Stimulated activated CD8-positive, alpha-beta memory T cell treated with anti-CD3 and anti-CD28 coated beads, Interleukin-4, amount 100 ng/mL, for 24 hours (primary cell): ENCODE results near the gene SQSTM1.
"Not testable (repeated sequence)": the region's sequence is repeated elsewhere in the genome, so short reads cannot be mapped to it uniquely, and the experiment has no call there.

ENCODE experiments used
- DNase-seq: peaks from one replicate; pipeline ENCODE4 v3.0.0-alpha.2; 2020; ENCODE audit warnings: low read depth

SQSTM1 gene

DNA sequence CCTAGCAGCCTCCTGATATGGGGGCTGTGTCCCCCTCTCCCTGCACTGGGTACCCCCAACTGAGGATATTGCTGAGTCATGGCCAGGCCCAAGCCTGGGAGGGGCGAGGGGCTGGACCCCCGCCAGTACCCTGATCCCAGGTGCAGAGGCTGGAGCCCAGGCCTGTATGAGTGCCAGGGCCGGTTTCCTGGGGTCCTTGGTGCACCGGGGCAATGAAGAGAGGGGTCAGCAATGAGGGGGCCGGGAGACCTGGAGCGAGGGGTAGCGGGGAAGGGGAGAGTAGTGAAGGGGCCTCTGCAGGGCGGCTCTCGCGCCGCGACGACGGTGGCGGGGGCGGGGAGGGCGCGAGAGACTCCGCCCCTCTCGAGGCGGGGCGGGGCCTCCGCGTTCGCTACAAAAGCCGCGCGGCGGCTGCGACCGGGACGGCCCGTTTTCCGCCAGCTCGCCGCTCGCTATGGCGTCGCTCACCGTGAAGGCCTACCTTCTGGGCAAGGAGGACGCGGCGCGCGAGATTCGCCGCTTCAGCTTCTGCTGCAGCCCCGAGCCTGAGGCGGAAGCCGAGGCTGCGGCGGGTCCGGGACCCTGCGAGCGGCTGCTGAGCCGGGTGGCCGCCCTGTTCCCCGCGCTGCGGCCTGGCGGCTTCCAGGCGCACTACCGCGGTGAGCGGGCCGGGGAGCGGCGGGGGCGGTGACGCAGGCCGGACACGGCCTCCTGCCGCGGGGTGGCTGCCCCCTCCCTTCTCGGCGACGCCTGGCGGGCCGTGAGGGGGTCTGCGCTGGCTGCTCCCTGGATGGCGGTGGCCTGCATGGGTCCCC is at the start of gene SQSTM1:
TSS of gene SQSTM1 (plus strand) at position 423 of the 815 bp plus-strand sequence. CDS start at position 455, 32 bp downstream.
- peak; percentile 74 for DNase-seq

DNA sequence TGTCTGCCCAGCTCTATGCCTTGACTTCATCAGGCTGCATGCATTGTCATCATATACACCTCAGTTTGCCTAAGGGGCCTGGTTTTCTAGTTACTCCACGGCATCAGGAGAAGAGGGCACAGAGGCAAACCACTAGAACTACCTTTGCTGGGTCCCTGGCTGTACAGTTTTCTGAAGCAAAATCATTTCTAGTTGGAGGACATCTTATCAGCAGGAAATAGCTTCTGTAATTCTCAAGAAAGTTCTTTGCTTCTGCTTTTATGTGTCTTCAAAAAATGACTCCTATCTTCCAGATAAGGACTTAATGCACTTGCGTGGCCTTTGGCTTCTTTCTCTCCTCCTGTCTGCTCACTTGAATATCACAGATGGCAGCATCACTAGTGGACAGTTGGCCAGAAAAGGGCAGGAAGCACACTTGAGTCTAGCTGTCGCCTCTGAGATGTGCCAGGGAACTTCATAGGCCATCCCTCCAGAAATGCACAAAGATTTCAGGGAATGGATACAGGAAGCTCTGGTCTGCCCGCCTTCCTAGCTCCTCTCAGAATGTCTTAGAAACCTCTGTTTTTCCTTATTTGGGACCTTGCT is 49.3 kb upstream of the SQSTM1 start:
- DNase-seq = no peak

DNA sequence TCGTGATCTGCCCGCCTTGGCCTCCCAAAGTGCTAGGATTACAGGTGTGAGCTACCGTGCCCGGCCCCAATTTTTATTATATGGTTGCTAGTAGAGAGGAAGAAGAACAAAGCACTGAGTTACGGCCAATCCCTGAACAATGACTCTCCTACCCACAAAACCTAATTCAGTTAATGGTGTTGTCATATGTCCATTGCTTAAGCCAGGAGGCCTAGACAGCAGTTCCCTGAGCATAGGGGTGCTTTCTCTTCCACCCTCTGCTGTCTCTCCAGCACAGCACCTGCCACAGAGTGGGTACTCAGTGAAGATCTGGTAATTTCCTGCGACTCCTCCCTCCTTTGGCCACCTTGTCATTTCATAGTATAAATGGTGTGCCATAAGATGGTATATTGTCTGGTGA is 48.4 kb upstream of the SQSTM1 start:
- DNase-seq = no peak

- DNase-seq = no peak
Measured at GRCh38 chr5:179773686-179774040, 47.0 kb upstream of the SQSTM1 start.

- no peak for DNase-seq
Measured at GRCh38 chr5:179774442-179774841, 46.3 kb upstream of the SQSTM1 start.

DNA sequence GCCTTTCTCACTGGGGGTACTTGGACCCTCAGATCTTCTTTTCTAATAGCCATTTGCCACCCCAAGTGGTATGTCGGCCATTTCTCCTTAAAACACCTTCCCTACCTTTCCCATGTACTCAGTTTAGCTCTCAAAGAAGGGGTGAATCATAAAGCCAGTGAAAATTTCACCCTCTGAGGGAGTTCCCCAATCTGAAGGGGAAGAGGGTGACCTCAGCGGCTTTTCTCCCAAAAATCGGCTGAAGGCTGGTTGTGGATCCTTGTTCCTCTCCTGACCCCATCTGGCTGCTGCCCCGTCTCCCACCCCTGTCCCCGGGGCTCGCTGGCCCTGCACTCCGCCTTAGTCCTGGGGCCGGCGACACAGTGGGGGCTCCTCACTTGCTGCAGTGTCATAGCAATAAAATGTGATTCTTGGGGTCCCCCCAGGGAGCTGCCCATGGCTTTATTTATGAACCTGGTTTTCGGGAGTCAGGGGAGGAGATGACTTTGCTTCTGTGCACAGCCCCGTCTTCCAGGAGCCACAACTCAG is 44.2 kb upstream of the SQSTM1 start:
- DNase-seq = no peak

- DNase-seq = no peak
Measured at GRCh38 chr5:179777456-179777855, 43.2 kb upstream of the SQSTM1 start.

- no peak for DNase-seq
Measured at GRCh38 chr5:179777909-179778308, 42.8 kb upstream of the SQSTM1 start.

GRCh38 chr5:179778591-179778990 is 42.1 kb upstream of the SQSTM1 start:
- DNase-seq = no peak

DNA sequence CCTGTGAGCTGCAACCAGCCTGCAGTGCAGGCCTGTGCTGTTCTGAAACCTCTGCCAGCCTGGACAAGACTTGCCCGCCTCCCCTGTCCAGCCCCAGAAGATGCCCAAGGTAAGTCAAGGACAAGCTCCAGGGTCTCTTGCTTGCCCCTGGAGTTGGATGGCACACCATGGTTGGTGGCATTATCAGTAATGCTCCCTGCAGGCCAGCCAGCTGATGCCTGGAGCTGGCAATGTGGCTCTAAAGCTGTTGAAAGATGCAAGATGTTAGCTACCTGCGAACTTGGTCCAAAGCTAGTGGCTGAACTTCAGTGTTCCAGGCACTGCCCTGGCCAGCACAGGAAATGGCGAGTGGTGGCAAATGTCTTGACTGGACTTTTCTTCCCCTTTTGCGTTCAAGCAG is 40.9 kb upstream of the SQSTM1 start:
- no peak for DNase-seq

DNA sequence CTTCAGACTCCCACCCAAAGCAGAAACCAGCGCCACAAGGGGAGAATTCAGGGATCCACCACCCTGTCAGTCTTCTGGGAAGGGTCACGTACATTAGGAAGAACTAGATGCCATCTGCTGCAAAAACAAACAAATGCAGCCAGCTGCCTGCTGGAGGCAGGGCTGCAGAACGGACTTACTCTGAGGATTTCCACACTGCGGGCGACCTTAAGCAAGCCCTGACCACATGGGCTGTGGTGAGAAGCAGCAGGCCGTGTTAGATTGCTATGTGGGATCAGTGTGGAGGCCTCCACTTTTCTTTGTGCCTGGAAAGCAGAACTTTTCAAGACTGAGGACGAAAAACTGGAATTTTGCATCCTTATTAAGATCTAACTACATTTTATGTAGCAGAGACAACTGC is 40.3 kb upstream of the SQSTM1 start:
- DNase-seq = no peak

DNA sequence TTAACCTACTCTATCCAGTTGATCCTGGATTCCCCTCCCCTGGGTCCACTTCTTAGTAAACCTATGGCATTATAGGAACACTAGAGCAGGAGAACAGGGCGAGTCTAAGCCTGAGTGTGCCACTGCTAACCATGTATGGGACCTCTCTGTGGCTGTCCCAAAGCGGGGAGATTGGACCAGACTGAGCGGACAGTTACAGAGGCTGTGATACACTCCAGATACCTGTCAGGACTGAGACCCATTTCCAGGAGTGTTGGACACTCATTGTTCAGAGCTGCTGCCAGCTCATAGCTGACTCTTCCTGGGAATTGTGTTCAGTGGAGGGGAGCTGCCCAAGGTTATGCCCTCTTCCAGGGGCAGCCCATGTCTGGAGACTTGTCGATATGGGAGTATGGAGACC is 38.9 kb upstream of the SQSTM1 start:
- DNase-seq = no peak

- no peak for DNase-seq
Measured at GRCh38 chr5:179783128-179783527, 37.6 kb upstream of the SQSTM1 start.

DNA sequence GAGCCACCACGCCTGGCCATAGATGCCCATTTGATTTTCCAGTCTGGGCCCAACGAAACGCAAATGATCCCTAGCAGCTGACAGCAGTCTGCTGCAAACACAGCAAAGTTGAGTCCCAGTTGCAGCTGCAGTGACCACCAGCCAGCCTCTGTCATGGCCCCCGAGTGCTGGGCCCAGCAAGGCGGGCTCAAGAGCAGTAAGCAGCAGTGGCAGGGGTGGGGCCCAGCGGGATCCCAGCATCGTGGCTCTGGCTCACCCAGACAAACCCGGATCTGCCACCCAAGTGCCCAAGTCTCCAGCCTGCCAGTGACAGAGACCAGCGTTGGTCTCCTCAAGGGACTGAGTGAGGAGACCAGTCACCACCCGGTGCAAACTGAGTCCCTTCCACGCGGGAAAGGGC is 33.8 kb upstream of the SQSTM1 start:
- DNase-seq = no peak

GRCh38 chr5:179788193-179788854 is 32.4 kb upstream of the SQSTM1 start:
- no peak for DNase-seq

- DNase-seq = not testable (repeated sequence)
Measured at GRCh38 chr5:179789278-179789677, 31.4 kb upstream of the SQSTM1 start.

GRCh38 chr5:179791881-179792611 is 28.7 kb upstream of the SQSTM1 start:
- DNase-seq = no peak

DNA sequence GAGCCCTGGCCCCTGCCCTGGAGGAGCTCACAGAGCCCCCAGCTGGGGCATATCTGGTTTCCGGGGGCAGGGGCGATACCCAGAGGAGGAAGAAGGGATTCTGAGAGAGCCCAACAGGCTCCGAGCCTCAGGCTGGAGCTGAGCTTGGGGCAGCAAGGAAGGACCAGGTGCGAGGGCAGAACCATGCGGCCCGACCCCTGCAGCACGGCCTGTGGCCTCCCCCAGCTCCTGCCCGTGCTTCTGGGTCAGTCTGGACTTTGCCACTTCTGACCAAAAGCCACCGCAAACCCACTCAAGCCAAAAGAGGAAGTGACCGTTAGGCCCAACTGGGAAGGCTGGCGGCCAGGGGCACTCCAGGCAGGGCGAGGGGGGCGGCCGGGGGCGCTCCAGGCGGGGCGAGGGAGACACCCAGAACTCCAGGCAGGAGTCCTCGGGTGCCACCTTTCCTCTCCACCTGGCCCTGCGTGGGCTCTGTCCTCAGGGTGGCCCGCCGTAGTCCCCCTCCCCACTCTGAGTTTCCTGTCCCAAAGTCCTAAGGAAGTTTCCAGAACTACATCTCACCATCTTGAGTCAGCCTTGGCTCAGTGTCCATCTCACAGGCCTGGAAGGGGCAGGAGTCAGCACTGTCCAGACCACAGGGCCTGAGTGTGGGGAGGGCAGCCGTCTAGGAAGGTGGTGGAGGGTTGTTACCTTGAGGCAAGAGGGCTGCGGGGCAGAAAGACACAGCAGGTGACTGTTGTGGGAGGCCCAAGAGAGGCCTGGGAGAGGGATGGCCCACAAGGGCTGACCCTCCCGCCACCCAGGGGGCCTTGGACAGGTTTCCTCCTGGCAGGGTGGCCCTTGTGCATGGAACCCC is 27.9 kb upstream of the SQSTM1 start:
- DNase-seq = no peak

DNA sequence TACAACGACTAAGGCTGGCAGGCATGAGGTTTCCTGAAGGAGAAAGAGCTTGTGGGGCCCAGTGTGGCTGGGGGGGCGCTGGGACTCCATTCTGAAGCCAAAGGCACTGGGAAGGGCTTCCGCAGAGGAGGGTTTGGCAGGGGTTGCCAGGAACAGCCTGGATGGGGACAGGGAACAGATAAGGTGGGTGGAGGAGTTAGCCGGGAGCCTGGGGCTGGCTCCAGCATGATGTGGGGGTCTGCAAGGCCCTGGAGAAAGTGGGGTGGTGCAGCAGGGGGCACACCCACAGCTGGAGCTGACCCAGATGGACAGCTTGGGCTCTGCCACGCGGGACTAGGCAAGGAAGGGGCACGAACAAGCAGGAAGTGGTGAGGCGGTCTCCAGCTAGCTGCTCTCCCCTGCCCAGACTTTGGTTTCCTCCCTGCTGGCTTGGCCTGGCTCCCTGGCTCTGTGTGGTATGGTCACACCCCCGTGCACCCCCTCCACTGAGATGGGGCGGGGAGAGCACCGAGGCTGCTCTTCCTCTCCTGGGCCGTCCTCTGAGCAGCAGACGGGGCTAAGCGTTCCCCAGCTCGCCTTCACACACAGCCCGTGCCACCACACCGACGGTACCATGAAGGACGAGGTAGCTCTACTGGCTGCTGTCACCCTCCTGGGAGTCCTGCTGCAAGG is 27.1 kb upstream of the SQSTM1 start, which contains the start of gene LTC4S:
TSS of gene LTC4S (plus strand) at position 519 of the 672 bp plus-strand sequence. CDS start at position 614, 95 bp downstream.
- DNase-seq = no peak

DNA sequence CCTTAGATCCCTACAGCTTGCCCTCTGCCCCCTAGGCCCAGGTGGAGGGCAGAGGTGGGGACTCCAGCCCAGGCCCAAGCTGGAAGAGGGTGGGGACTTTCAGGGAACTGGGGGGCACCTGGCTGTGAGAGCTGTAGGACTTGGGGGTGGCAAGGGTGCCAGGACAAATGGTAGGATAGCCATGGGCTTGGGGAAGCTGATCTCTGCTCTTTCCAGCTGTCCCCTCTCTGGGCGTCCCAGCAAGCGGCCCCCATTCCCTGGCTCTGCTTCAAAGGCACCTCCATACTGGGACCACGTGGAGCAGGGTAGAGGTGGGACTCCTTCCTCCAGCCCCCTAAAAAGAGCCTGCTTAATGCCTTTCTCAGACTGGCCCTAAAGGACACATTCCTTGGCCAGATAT is 26.5 kb upstream of the SQSTM1 start:
- DNase-seq = no peak

- no peak for DNase-seq
Measured at GRCh38 chr5:179794575-179794974, 26.1 kb upstream of the SQSTM1 start.
